ENCODE results near the gene SPRR1A. TPM values are rescaled to one million over a fixed set of nuclear protein-coding genes. Genes with fewer than 3 reads are reported as not detected.

Gene SPRR1A
- total and polyA plus RNA-seq, 2 of the 13 experiments (the other 11 are each of a cell fraction or from before 2014, with no cell fraction given), result not detected

DNA sequence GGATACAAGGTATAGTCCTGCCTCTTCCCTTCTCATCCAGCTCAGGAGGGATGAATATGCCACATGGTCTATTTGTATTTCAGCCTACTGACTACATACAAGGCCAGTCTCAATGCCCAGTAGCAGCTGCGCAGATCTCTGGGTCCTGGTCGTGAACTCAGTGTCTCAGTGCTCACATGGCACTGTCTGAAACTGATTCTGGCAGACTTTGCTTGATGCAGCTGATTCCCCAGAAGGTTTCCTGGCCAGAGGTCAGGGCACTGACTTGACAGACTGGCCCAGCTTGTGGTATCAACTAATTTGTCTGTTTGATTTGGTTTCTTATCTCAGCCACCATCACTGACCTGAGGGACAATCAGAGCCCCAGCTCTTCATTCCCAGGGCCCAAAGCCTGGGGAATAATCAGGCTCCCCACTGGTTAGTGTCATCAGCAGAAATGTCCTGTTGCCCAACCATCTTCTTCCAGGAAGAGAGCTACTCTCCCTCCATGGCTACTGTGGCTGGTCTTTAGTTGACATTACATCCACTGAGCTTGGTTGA lies 20.9 kb upstream of the SPRR1A start (continued):
- TF ChIP-seq, protein P1, sequence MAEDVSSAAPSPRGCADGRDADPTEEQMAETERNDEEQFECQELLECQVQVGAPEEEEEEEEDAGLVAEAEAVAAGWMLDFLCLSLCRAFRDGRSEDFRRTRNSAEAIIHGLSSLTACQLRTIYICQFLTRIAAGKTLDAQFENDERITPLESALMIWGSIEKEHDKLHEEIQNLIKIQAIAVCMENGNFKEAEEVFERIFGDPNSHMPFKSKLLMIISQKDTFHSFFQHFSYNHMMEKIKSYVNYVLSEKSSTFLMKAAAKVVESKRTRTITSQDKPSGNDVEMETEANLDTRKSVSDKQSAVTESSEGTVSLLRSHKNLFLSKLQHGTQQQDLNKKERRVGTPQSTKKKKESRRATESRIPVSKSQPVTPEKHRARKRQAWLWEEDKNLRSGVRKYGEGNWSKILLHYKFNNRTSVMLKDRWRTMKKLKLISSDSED (CRISPR knock-in tag; IDR thresholded peaks at IDR 0.05), result no peak
- TF ChIP-seq ZNF44 (CRISPR knock-in tag; IDR thresholded peaks at IDR 0.05), result no peak

DNA sequence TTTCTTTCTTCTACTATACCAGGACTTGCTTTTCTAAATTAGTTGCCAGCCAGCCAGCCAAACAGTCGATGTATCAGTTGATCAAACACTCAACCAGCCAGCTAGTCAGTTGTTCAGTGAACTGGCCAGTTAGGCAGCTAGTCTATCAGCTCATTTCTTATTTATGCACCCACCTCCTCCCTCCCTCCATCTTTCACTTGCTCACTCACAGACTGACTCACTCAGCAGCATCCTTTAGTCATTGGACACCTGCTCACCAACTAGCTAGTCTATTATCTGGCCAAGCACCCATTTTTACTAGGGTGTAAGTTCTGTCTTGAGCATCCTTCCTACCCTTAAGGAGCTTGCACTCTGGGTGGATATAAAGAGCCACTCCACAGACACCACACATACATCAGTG lies 19.3 kb upstream of the SPRR1A start:
- no peak overlapping the region for H3K4me3 ChIP-seq (replicated peaks in 1 of 3; ENCODE audit: insufficient read depth in 1 of 3, low read depth in 2 of 3, low read length in 3 of 3)
- TF ChIP-seq ZNF570 (CRISPR knock-in tag; IDR thresholded peaks at IDR 0.05; ENCODE audit: borderline replicate concordance) (no peak), KIAA2018 (CRISPR knock-in tag; IDR thresholded peaks at IDR 0.05; ENCODE audit: borderline replicate concordance) (no peak), ZNF660 (CRISPR knock-in tag; IDR thresholded peaks at IDR 0.05; ENCODE audit: borderline replicate concordance, low read depth) (no peak), ZNF713 (CRISPR knock-in tag; IDR thresholded peaks at IDR 0.05) (no peak), ZNF44 (CRISPR knock-in tag; IDR thresholded peaks at IDR 0.05) (no peak), RXRB (CRISPR knock-in tag; IDR thresholded peaks at IDR 0.05; ENCODE audit: borderline replicate concordance) (no peak), EED (CRISPR knock-in tag; IDR thresholded peaks at IDR 0.05) (no peak)
- TF ChIP-seq, protein P2, sequence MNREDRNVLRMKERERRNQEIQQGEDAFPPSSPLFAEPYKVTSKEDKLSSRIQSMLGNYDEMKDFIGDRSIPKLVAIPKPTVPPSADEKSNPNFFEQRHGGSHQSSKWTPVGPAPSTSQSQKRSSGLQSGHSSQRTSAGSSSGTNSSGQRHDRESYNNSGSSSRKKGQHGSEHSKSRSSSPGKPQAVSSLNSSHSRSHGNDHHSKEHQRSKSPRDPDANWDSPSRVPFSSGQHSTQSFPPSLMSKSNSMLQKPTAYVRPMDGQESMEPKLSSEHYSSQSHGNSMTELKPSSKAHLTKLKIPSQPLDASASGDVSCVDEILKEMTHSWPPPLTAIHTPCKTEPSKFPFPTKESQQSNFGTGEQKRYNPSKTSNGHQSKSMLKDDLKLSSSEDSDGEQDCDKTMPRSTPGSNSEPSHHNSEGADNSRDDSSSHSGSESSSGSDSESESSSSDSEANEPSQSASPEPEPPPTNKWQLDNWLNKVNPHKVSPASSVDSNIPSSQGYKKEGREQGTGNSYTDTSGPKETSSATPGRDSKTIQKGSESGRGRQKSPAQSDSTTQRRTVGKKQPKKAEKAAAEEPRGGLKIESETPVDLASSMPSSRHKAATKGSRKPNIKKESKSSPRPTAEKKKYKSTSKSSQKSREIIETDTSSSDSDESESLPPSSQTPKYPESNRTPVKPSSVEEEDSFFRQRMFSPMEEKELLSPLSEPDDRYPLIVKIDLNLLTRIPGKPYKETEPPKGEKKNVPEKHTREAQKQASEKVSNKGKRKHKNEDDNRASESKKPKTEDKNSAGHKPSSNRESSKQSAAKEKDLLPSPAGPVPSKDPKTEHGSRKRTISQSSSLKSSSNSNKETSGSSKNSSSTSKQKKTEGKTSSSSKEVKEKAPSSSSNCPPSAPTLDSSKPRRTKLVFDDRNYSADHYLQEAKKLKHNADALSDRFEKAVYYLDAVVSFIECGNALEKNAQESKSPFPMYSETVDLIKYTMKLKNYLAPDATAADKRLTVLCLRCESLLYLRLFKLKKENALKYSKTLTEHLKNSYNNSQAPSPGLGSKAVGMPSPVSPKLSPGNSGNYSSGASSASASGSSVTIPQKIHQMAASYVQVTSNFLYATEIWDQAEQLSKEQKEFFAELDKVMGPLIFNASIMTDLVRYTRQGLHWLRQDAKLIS (CRISPR knock-in tag; IDR thresholded peaks at IDR 0.05), result no peak
- no peak for ATAC-seq
- no peaks in the 10 kb centered on the region for H3K9me3 ChIP-seq (ENCODE audit: low read length)
- ChIA-PET POLR2A (no interaction called here), CTCF (ENCODE audit: low intra/inter-chr PET ratio, low total read pairs) (no interaction called here)
- intact Hi-C loops (cut with micrococcal nuclease; ENCODE audit: unreplicated experiment) (no loop called here), in situ Hi-C loops (cut with HindIII; ENCODE audit: extremely low pct_ligation_motif_present, low pct_unique_long_range_greater_than_20kb) (no loop called here)
- no peaks in the 10 kb centered on the region for H4K20me1 ChIP-seq (ENCODE audit: insufficient read depth, low read length)
- H3K4me2 ChIP-seq (ENCODE audit: low read depth, low read length), result no peak overlapping the region
- H2AFZ ChIP-seq (ENCODE audit: low read length), result no peak overlapping the region
- no peak for DNase-seq (ENCODE audit: low spot score)
- peaks cover 0 to 10% of the 10 kb centered on the region in 2 experiments; a peak in 1 of 5 replicates for H3K27me3 ChIP-seq (ENCODE audit: control insufficient read depth in 1 of 2, insufficient read depth in 2 of 2, low read length in 2 of 2)
- no peaks in the 10 kb centered on the region for H3K79me2 ChIP-seq (ENCODE audit: insufficient read depth, low read length)
- no peak overlapping the region for H3K9ac ChIP-seq (ENCODE audit: insufficient read depth, low read depth, low read length)
- no peaks in the 10 kb centered on the region for H3K4me1 ChIP-seq (ENCODE audit: insufficient read depth, low read length)
- H3K27ac ChIP-seq (ENCODE audit: extremely low read length, insufficient read depth, low read length), result no peak overlapping the region
- 0% methylated on average over 1 of the region's 1 CpG for WGBS (ENCODE audit: low lambda C conversion rate)
- no TSS peak for BruUV-seq (replicated peaks)
- no peak for FAIRE-seq
- no peaks in the 10 kb centered on the region for H3K36me3 ChIP-seq (replicated peaks in 1 of 2; ENCODE audit: control insufficient read depth in 1 of 2, insufficient read depth in 2 of 2, low read length in 2 of 2)

Measured in HepG2 (cell line).